ENCODE measurements around the gene TAMALIN.

Gene TAMALIN

GRCh38 chr12:51962737-51963136 is 44.0 kb upstream of the TAMALIN start:
- DNase-seq (ENCODE audit: extremely low read depth, low read depth) = no peak
- no peak for TF ChIP-seq CTCF (IDR thresholded peaks at IDR 0.05; ENCODE audit: low read depth, low read length, missing control alignments)
- no peak overlapping the region for H3K4me3 ChIP-seq (replicated peaks; ENCODE audit: low read depth, low read length)

DNA sequence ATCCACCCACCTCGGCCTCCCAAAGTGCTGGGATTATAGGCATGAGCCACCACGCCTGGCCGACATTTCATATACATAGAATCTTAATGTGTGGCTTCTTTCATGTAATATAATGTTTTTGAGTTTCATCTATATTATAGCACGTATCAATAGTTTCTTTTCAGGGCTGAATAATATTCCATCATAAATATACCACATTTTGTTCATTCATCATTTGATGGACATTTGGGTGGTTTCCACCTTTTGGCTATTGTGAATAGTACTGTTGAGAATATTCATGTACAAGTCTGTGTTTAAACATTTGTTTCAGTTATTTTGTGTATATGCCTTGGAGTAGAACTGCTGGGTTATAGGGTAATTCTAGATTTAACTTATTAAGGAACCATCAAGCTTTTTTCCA is 43.3 kb upstream of the TAMALIN start:
- no peak overlapping the region for H3K4me3 ChIP-seq (replicated peaks; ENCODE audit: low read depth, low read length)
- no peak for TF ChIP-seq CTCF (IDR thresholded peaks at IDR 0.05; ENCODE audit: low read depth, low read length, missing control alignments)
- DNase-seq (ENCODE audit: extremely low read depth, low read depth) = no peak

- no peak for TF ChIP-seq CTCF (IDR thresholded peaks at IDR 0.05; ENCODE audit: low read depth, low read length, missing control alignments)
Measured at GRCh38 chr12:51969643-51970042, 37.1 kb upstream of the TAMALIN start.

DNA sequence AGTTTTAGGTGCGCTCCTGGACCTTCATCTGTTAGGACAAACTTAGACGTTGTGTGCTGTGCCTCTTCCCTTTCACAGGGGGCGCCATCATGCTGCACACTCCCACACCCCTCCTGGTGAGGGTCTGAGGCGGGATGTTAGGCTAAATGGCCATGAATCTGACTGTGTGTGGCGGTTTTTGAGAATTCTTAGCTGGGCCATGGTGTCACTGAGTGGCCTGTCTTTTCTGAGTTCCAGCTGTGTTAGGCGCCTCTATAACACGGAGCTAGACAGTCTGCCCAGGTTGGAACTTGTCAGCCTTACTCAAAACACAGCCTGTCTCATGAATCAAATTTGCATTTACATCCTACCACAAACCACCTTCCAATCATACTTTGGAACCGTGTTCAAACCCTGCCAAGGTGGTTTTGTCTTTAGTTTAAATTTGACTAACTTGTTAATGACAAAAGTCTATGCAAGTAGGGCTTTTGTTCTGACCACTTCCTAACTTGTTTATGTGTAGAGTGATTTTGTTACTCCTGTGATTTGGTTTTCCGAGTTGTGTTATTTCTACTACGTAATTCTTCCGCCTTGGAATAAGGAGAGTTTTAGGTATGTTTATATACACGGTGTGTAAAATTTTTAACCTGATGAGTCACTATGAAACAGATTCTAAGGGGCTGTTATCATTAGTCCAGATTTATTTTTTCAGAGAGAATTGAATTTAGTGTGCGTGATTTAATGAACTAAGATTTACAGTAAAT is 35.7 kb upstream of the TAMALIN start:
- H3K4me3 ChIP-seq (replicated peaks; ENCODE audit: low read depth, low read length) = no peak overlapping the region
- peak; percentile 73 for TF ChIP-seq CTCF (IDR thresholded peaks at IDR 0.05; ENCODE audit: low read depth, low read length, missing control alignments)
- DNase-seq (ENCODE audit: extremely low read depth, low read depth) = no peak

More at GRCh38 chr12:51969643-51970042, 37.1 kb upstream of the TAMALIN start:
- DNase-seq (ENCODE audit: extremely low read depth, low read depth) = no peak
- H3K4me3 ChIP-seq (replicated peaks; ENCODE audit: low read depth, low read length) = no peak overlapping the region

GRCh38 chr12:51971679-51972421 is 34.9 kb upstream of the TAMALIN start:
- H3K4me3 ChIP-seq (replicated peaks; ENCODE audit: low read depth, low read length) = no peak overlapping the region
- DNase-seq (ENCODE audit: extremely low read depth, low read depth) = no peak
- no peak for TF ChIP-seq CTCF (IDR thresholded peaks at IDR 0.05; ENCODE audit: low read depth, low read length, missing control alignments)

GRCh38 chr12:51972422-51972812 is 34.3 kb upstream of the TAMALIN start:
- no peak overlapping the region for H3K4me3 ChIP-seq (replicated peaks; ENCODE audit: low read depth, low read length)
- DNase-seq (ENCODE audit: extremely low read depth, low read depth) = no peak
- no peak for TF ChIP-seq CTCF (IDR thresholded peaks at IDR 0.05; ENCODE audit: low read depth, low read length, missing control alignments)

Measured in HFF-Myc (cell line).